Activated T-helper 17 cell treated with anti-CD3 and anti-CD28 coated beads, Interleukin-2, amount 50 U/mL, for 72 hours (primary cell): ENCODE data around the gene CHD2. TPM values are rescaled to one million over a fixed set of nuclear protein-coding genes. Genes with fewer than 3 reads are reported as not detected.

Experiments
- ATAC-seq: fragments of 150-1000 bp; cut with Tn5 transposase; replicated peaks from 2 replicates; pipeline ENCODE4 v1.10.0; 2021; ENCODE audit warnings: mild to moderate bottlenecking, moderate library complexity
- H3K27ac Mint-ChIP-seq: one replicate; pipeline ENCODE4 v1.8.0; 2022; ENCODE audit warnings: mixed read lengths
- H3K27me3 Mint-ChIP-seq: one replicate; pipeline ENCODE4 v1.8.0; 2022; ENCODE audit warnings: mixed read lengths
- H3K36me3 Mint-ChIP-seq: one replicate; pipeline ENCODE4 v1.8.0; 2022; ENCODE audit warnings: low read depth, mild to moderate bottlenecking, mixed read lengths
- H3K4me1 Mint-ChIP-seq: one replicate; pipeline ENCODE4 v1.8.0; 2022; ENCODE audit warnings: mixed read lengths
- H3K4me3 Mint-ChIP-seq: one replicate; pipeline ENCODE4 v1.8.0; 2022; ENCODE audit warnings: mild to moderate bottlenecking, mixed read lengths
- H3K9me3 Mint-ChIP-seq: one replicate; pipeline ENCODE4 v1.8.0; 2022; ENCODE audit warnings: mixed read lengths
- total RNA-seq, 2 donors: library from RNA; stranded (reverse); gene quantifications; one replicate each; pipeline ENCODE4 v1.2.3, GENCODE V29; 2022

The CHD2 gene
- total RNA-seq, 2 donors from 2014 or later: 159 to 357 TPM

GRCh38 chr15:92893200-92893599 lies 6.9 kb upstream of the CHD2 start:
- ATAC-seq: no peak
- peaks cover 100% of the 10 kb centered on the region for H3K36me3 Mint-ChIP-seq
- no peaks in the 10 kb centered on the region for H3K27me3 Mint-ChIP-seq
- peak overlapping the region; percentile 99 for H3K4me3 Mint-ChIP-seq
- H3K4me1 Mint-ChIP-seq: peaks cover 42% of the 10 kb centered on the region
- no peak overlapping the region for H3K27ac Mint-ChIP-seq
- peaks cover 3% of the 10 kb centered on the region for H3K9me3 Mint-ChIP-seq

GRCh38 chr15:92896561-92896960 lies 3.6 kb upstream of the CHD2 start:
- peaks cover 32% of the 10 kb centered on the region for H3K4me1 Mint-ChIP-seq
- peak overlapping the region; percentile 75 for H3K27ac Mint-ChIP-seq
- H3K27me3 Mint-ChIP-seq: no peaks in the 10 kb centered on the region
- no peak for ATAC-seq
- H3K4me3 Mint-ChIP-seq: peak overlapping the region; percentile 64
- peaks cover 8% of the 10 kb centered on the region for H3K9me3 Mint-ChIP-seq
- H3K36me3 Mint-ChIP-seq: peaks cover 98% of the 10 kb centered on the region

- Mint-ChIP-seq H3K9me3 (peaks cover 8% of the 10 kb centered on the region), H3K4me1 (peaks cover 30% of the 10 kb centered on the region), H3K4me3 (peak overlapping the region; percentile 64), H3K27me3 (no peaks in the 10 kb centered on the region), H3K27ac (peak overlapping the region; percentile 75), H3K36me3 (peaks cover 98% of the 10 kb centered on the region)
- ATAC-seq: no peak
Observed at GRCh38 chr15:92897620-92898019, 2.5 kb upstream of the CHD2 start.

- Mint-ChIP-seq H3K9me3 (peaks cover 8% of the 10 kb centered on the region), H3K27ac (peak overlapping the region; percentile 98), H3K4me1 (peaks cover 34% of the 10 kb centered on the region), H3K27me3 (no peaks in the 10 kb centered on the region), H3K36me3 (peaks cover 98% of the 10 kb centered on the region), H3K4me3 (peak overlapping the region; percentile 94)
- no peak for ATAC-seq
Observed at GRCh38 chr15:92898988-92899582, 1.0 kb upstream of the CHD2 start.

GRCh38 chr15:92899601-92899947 lies 550 bp upstream of the CHD2 start:
- ATAC-seq: no peak
- H3K36me3 Mint-ChIP-seq: peaks cover 98% of the 10 kb centered on the region
- H3K27ac Mint-ChIP-seq: peak overlapping the region; percentile 98
- peak overlapping the region; percentile 94 for H3K4me3 Mint-ChIP-seq
- H3K4me1 Mint-ChIP-seq: peaks cover 34% of the 10 kb centered on the region
- H3K9me3 Mint-ChIP-seq: peaks cover 8% of the 10 kb centered on the region
- H3K27me3 Mint-ChIP-seq: no peaks in the 10 kb centered on the region

- no peaks in the 10 kb centered on the region for H3K27me3 Mint-ChIP-seq
- peaks cover 8% of the 10 kb centered on the region for H3K9me3 Mint-ChIP-seq
- no peak for ATAC-seq
- H3K4me3 Mint-ChIP-seq: peak overlapping the region; percentile 94
- peaks cover 29% of the 10 kb centered on the region for H3K4me1 Mint-ChIP-seq
- peaks cover 98% of the 10 kb centered on the region for H3K36me3 Mint-ChIP-seq
- H3K27ac Mint-ChIP-seq: peak overlapping the region; percentile 98
Observed at GRCh38 chr15:92900731-92901071, 577 bp downstream of the CHD2 start.

- peak overlapping the region; percentile 98 for H3K27ac Mint-ChIP-seq
- peak overlapping the region; percentile 94 for H3K4me3 Mint-ChIP-seq
- ATAC-seq: no peak
- peaks cover 98% of the 10 kb centered on the region for H3K36me3 Mint-ChIP-seq
- peaks cover 34% of the 10 kb centered on the region for H3K4me1 Mint-ChIP-seq
- peaks cover 7% of the 10 kb centered on the region for H3K9me3 Mint-ChIP-seq
- no peaks in the 10 kb centered on the region for H3K27me3 Mint-ChIP-seq
Observed at GRCh38 chr15:92901072-92901761, 1.1 kb downstream of the CHD2 start.

GRCh38 chr15:92901995-92902394 lies 1.9 kb downstream of the CHD2 start:
- no peak for ATAC-seq
- Mint-ChIP-seq H3K27ac (peak overlapping the region; percentile 98), H3K4me3 (peak overlapping the region; percentile 94), H3K4me1 (peaks cover 34% of the 10 kb centered on the region), H3K9me3 (peaks cover 5% of the 10 kb centered on the region), H3K27me3 (no peaks in the 10 kb centered on the region), H3K36me3 (peaks cover 98% of the 10 kb centered on the region)

GRCh38 chr15:92902737-92903593 lies 2.8 kb downstream of the CHD2 start:
- H3K4me1 Mint-ChIP-seq: peaks cover 38% of the 10 kb centered on the region

GRCh38 chr15:92903631-92903965 lies 3.5 kb downstream of the CHD2 start:
- H3K36me3 Mint-ChIP-seq: peaks cover 98% of the 10 kb centered on the region
- peaks cover 45% of the 10 kb centered on the region for H3K4me1 Mint-ChIP-seq
- peaks cover 5% of the 10 kb centered on the region for H3K9me3 Mint-ChIP-seq
- H3K4me3 Mint-ChIP-seq: peak overlapping the region; percentile 94
- no peak for ATAC-seq
- H3K27ac Mint-ChIP-seq: peak overlapping the region; percentile 99
- no peaks in the 10 kb centered on the region for H3K27me3 Mint-ChIP-seq

More at GRCh38 chr15:92902737-92903593, 2.8 kb downstream of the CHD2 start:
- peaks cover 5% of the 10 kb centered on the region for H3K9me3 Mint-ChIP-seq
- H3K4me3 Mint-ChIP-seq: peak overlapping the region; percentile 94
- no peaks in the 10 kb centered on the region for H3K27me3 Mint-ChIP-seq
- peaks cover 98% of the 10 kb centered on the region for H3K36me3 Mint-ChIP-seq
- H3K27ac Mint-ChIP-seq: peak overlapping the region; percentile 99
- no peak for ATAC-seq

GRCh38 chr15:92903966-92904721 lies 4.0 kb downstream of the CHD2 start:
- Mint-ChIP-seq H3K4me3 (peak overlapping the region; percentile 94), H3K36me3 (peaks cover 98% of the 10 kb centered on the region), H3K4me1 (peaks cover 44% of the 10 kb centered on the region), H3K9me3 (peaks cover 1% of the 10 kb centered on the region), H3K27me3 (no peaks in the 10 kb centered on the region), H3K27ac (peak overlapping the region; percentile 99)
- peak; percentile 81 for ATAC-seq

GRCh38 chr15:92904722-92905571 lies 4.8 kb downstream of the CHD2 start:
- H3K27me3 Mint-ChIP-seq: no peaks in the 10 kb centered on the region
- peak overlapping the region; percentile 94 for H3K4me3 Mint-ChIP-seq
- peaks cover 99% of the 10 kb centered on the region for H3K36me3 Mint-ChIP-seq
- no peak for ATAC-seq
- peak overlapping the region; percentile 99 for H3K27ac Mint-ChIP-seq
- H3K4me1 Mint-ChIP-seq: peaks cover 45% of the 10 kb centered on the region
- no peaks in the 10 kb centered on the region for H3K9me3 Mint-ChIP-seq

GRCh38 chr15:92906020-92906419 lies 5.9 kb downstream of the CHD2 start:
- Mint-ChIP-seq H3K4me1 (peaks cover 54% of the 10 kb centered on the region), H3K4me3 (peak overlapping the region; percentile 94), H3K9me3 (no peaks in the 10 kb centered on the region), H3K36me3 (peaks cover 99% of the 10 kb centered on the region), H3K27ac (peak overlapping the region; percentile 99), H3K27me3 (no peaks in the 10 kb centered on the region)
- no peak for ATAC-seq
